Liver (tissue), 3 donors: ENCODE data around the gene CHD9NB.

Source experiments
- CTCF ChIP-seq: fragments of 150-350 bp; IDR thresholded peaks from 2 replicates; pipeline ENCODE4 v1.5.1; 2017; ENCODE audit warnings: improper control_type of control experiment, low read depth, low read length; ENCODE audit not compliant: missing input control
- GABPA ChIP-seq, 2 donors: IDR thresholded peaks in 1 of 2; conservative IDR thresholded peaks in 1 of 2; 2 replicates each; pipeline ENCODE4 v1.6.1; 2016; ENCODE audit warnings: antibody characterized with exemption in 2 of 2, mild to moderate bottlenecking in 1 of 2, moderate library complexity in 1 of 2
- RAD21 ChIP-seq, 2 donors: IDR thresholded peaks; 2 replicates each; pipeline ENCODE4 v1.6.1; 2016; ENCODE audit warnings: antibody characterized with exemption in 2 of 2, mild to moderate bottlenecking in 2 of 2
- SP1 ChIP-seq: IDR thresholded peaks from 2 replicates; pipeline ENCODE4 v1.6.1; 2018; ENCODE audit warnings: antibody characterized with exemption, mild to moderate bottlenecking
- donor health status: healthy.
- donor health status: healthy.

- no peak for TF ChIP-seq SP1
- no peak for TF ChIP-seq RAD21 (IDR thresholded peaks at IDR 0.05)
- no peak for TF ChIP-seq CTCF
- no peak for TF ChIP-seq GABPA (IDR thresholded peaks at IDR 0.05 in 1 of 2, conservative IDR thresholded peaks at IDR 0.05 in 1 of 2)
Measured at GRCh38 chr16:53092284-53092683, 39.6 kb upstream of the CHD9NB start.
